Thoracic aorta (tissue), 2 donors: Measurements from ENCODE around the gene DGCR6L. TPM values are rescaled to one million over a fixed set of nuclear protein-coding genes. Genes with fewer than 3 reads are reported as not detected.
"Not testable (repeated sequence)": the region's sequence is repeated elsewhere in the genome, so short reads cannot be mapped to it uniquely, and the experiment has no call there.

Source experiments
- ATAC-seq: fragments of 150-250 bp; one replicate; pipeline ENCODE4 v1.8.0; 2017; ENCODE audit warnings: low read depth; ENCODE audit not compliant: insufficient number of reproducible peaks, low FRiP score
- DNase-seq: peaks from one replicate; pipeline ENCODE4 v3.0.0-alpha.2; 2020; ENCODE audit warnings: low spot score
- H3K27ac ChIP-seq, 2 donors: fragments of 200-600 bp; sonication (generic); 1 replicate in 1 of 2; 2 replicates in 1 of 2; pipeline ENCODE4 v1.5.1; 2016; ENCODE audit warnings: mild to moderate bottlenecking in 2 of 2, moderate library complexity in 2 of 2
- H3K27me3 ChIP-seq: fragments of 200-600 bp; sonication (generic); replicated peaks from 2 replicates; pipeline ENCODE4 v1.6.0; 2016; ENCODE audit warnings: mild to moderate bottlenecking; ENCODE audit not compliant: insufficient read depth
- H3K36me3 ChIP-seq: fragments of 200-600 bp; sonication (generic); one replicate; pipeline ENCODE4 v1.5.1; 2016
- H3K4me1 ChIP-seq, 2 donors: fragments of 200-600 bp; sonication (generic); 1 replicate in 1 of 2; 2 replicates in 1 of 2; pipeline versions ENCODE4 v1.5.1 to v1.6.0; 2016; ENCODE audit warnings: low read depth in 2 of 2, mild to moderate bottlenecking in 1 of 2; ENCODE audit not compliant: control insufficient read depth in 1 of 2
- H3K4me3 ChIP-seq: fragments of 200-600 bp; sonication (generic); 2 replicates; pipeline ENCODE4 v1.5.1; 2016; ENCODE audit warnings: mild to moderate bottlenecking
- H3K9me3 ChIP-seq: fragments of 200-600 bp; sonication (generic); 2 replicates; pipeline ENCODE4 v1.5.1; 2016
- CTCF ChIP-seq: fragments of 200-600 bp; sonication (generic); IDR thresholded peaks from one replicate; pipeline ENCODE4 v1.5.1; 2019; ENCODE audit warnings: antibody characterized with exemption
- total RNA-seq, 2 donors: library from RNA; depleted of rRNA; stranded (reverse); fragments of >200 nt; gene quantifications; one replicate each; pipeline versions ENCODE4 v1.1.0 to v1.2.3, GENCODE V29; 2016

The DGCR6L gene
- total RNA-seq, 2 donors from 2014 or later: 28.8 to 69.3 TPM

- DNase-seq (no peak), ATAC-seq (no peak)
- H3K36me3 ChIP-seq: no peaks in the 10 kb centered on the region
- H3K27me3 ChIP-seq: no peaks in the 10 kb centered on the region
- H3K4me1 ChIP-seq: no peaks in the 10 kb centered on the region
- no peak overlapping the region for H3K27ac ChIP-seq
- no peak overlapping the region for H3K4me3 ChIP-seq
- no peaks in the 10 kb centered on the region for H3K9me3 ChIP-seq
- no peak for TF ChIP-seq CTCF
Measured at GRCh38 chr22:20280866-20281265, 39.0 kb downstream of the DGCR6L start.

- not testable (repeated sequence) for H3K27ac ChIP-seq, H3K4me3 ChIP-seq, ATAC-seq, H3K36me3 ChIP-seq, H3K4me1 ChIP-seq, H3K27me3 ChIP-seq, DNase-seq, H3K9me3 ChIP-seq
Measured at GRCh38 chr22:20280163-20280562, 39.7 kb downstream of the DGCR6L start.

- Histone ChIP-seq H3K36me3 (no peaks in the 10 kb centered on the region), H3K4me3 (no peak overlapping the region), H3K27ac (no peak overlapping the region), H3K9me3 (no peaks in the 10 kb centered on the region), H3K4me1 (no peaks in the 10 kb centered on the region), H3K27me3 (no peaks in the 10 kb centered on the region)
- no peak for ATAC-seq
- DNase-seq: no peak
- no peak for TF ChIP-seq CTCF
Measured at GRCh38 chr22:20279662-20280134, 40.2 kb downstream of the DGCR6L start.

GRCh38 chr22:20278726-20279490, 41.0 kb downstream of the DGCR6L start:
- ATAC-seq, H3K4me1 ChIP-seq, H3K36me3 ChIP-seq, H3K27me3 ChIP-seq, H3K27ac ChIP-seq, H3K4me3 ChIP-seq, H3K9me3 ChIP-seq, DNase-seq: not testable (repeated sequence)

- ATAC-seq, DNase-seq, H3K9me3 ChIP-seq: not testable (repeated sequence)
Measured at GRCh38 chr22:20277936-20278635, 41.8 kb downstream of the DGCR6L start.

GRCh38 chr22:20276468-20276867, 43.4 kb downstream of the DGCR6L start:
- no peak for TF ChIP-seq CTCF
- Histone ChIP-seq H3K36me3 (no peaks in the 10 kb centered on the region), H3K27me3 (no peaks in the 10 kb centered on the region), H3K9me3 (no peaks in the 10 kb centered on the region), H3K27ac (no peak overlapping the region), H3K4me1 (no peaks in the 10 kb centered on the region), H3K4me3 (no peak overlapping the region)
- DNase-seq (no peak), ATAC-seq (no peak)

More at GRCh38 chr22:20277936-20278635, 41.8 kb downstream of the DGCR6L start:
- H3K27me3 ChIP-seq, H3K27ac ChIP-seq, H3K4me3 ChIP-seq, H3K36me3 ChIP-seq, H3K4me1 ChIP-seq: not testable (repeated sequence)
